ENCODE data around the gene TMEM63C. TPM values are rescaled to one million over a fixed set of nuclear protein-coding genes. Genes with fewer than 3 reads are reported as not detected.

The TMEM63C gene
- total RNA-seq, 1 donor from 2014 or later = 27.0 TPM

GRCh38 chr14:77296155-77296554 lies 114.6 kb downstream of the TMEM63C start:
- Histone ChIP-seq H3K4me1 (peaks cover 1% of the 10 kb centered on the region), H3K9me3 (no peaks in the 10 kb centered on the region), H3K36me3 (peaks cover 0 to 35% of the 10 kb centered on the region in 2 donors), H3K27ac (no peak overlapping the region), H3K27me3 (no peaks in the 10 kb centered on the region), H3K4me3 (no peak overlapping the region)
- no peak for DNase-seq (ENCODE audit: extremely low spot score in 2 of 2)
- TF ChIP-seq POLR2AphosphoS5 (IDR thresholded peaks at IDR 0.05; ENCODE audit: insufficient read depth in 1 of 2, low read depth in 1 of 2) = no peak
- TF ChIP-seq, protein P1, sequence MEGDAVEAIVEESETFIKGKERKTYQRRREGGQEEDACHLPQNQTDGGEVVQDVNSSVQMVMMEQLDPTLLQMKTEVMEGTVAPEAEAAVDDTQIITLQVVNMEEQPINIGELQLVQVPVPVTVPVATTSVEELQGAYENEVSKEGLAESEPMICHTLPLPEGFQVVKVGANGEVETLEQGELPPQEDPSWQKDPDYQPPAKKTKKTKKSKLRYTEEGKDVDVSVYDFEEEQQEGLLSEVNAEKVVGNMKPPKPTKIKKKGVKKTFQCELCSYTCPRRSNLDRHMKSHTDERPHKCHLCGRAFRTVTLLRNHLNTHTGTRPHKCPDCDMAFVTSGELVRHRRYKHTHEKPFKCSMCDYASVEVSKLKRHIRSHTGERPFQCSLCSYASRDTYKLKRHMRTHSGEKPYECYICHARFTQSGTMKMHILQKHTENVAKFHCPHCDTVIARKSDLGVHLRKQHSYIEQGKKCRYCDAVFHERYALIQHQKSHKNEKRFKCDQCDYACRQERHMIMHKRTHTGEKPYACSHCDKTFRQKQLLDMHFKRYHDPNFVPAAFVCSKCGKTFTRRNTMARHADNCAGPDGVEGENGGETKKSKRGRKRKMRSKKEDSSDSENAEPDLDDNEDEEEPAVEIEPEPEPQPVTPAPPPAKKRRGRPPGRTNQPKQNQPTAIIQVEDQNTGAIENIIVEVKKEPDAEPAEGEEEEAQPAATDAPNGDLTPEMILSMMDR (IDR thresholded peaks at IDR 0.05) = no peak
- no peak for TF ChIP-seq POLR2A (IDR thresholded peaks at IDR 0.05)
- intact Hi-C loops (cut with DNase I) = no loop called here

GRCh38 chr14:77296906-77297305 lies 115.3 kb downstream of the TMEM63C start:
- Histone ChIP-seq H3K4me1 (peaks cover 8% of the 10 kb centered on the region), H3K27me3 (no peaks in the 10 kb centered on the region), H3K27ac (no peak overlapping the region), H3K9me3 (no peaks in the 10 kb centered on the region), H3K36me3 (peaks cover 0 to 30% of the 10 kb centered on the region in 2 donors), H3K4me3 (no peak overlapping the region)
- TF ChIP-seq, protein P1 (IDR thresholded peaks at IDR 0.05) = no peak
- TF ChIP-seq POLR2AphosphoS5 (IDR thresholded peaks at IDR 0.05; ENCODE audit: insufficient read depth in 1 of 2, low read depth in 1 of 2) = no peak
- TF ChIP-seq POLR2A (IDR thresholded peaks at IDR 0.05) = no peak
- no peak for DNase-seq (ENCODE audit: extremely low spot score in 2 of 2)
- intact Hi-C loops (cut with DNase I) = no loop called here

DNA sequence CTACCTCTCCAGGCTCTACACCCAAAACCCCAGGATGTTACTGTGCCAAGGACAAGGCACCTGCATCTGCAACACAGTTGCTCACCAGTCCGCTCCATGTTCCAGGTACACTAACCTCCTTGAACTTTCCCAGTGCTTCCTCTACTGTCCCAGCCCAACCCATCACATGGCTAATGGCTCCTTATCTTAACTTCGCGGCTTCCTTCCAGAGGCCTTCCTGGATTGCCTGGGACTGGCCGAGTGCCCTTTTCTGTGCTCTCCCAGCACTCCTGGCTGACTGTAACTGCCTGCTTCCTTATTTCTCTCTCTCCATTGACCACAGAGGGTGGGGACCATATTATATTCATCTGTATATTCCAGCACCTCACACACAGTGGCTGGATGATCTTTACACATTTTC lies 118.2 kb downstream of the TMEM63C start:
- H3K9me3 ChIP-seq = no peaks in the 10 kb centered on the region
- H3K27me3 ChIP-seq = no peaks in the 10 kb centered on the region
- no peak overlapping the region for H3K4me3 ChIP-seq
- intact Hi-C loops (cut with DNase I) = no loop called here
- TF ChIP-seq POLR2AphosphoS5 (IDR thresholded peaks at IDR 0.05; ENCODE audit: insufficient read depth in 1 of 2, low read depth in 1 of 2) = no peak
- TF ChIP-seq, protein P1 (IDR thresholded peaks at IDR 0.05) = no peak
- no peak for TF ChIP-seq POLR2A (IDR thresholded peaks at IDR 0.05)
- no peak for DNase-seq (ENCODE audit: extremely low spot score in 2 of 2)
- peaks cover 0 to 24% of the 10 kb centered on the region in 2 donors for H3K36me3 ChIP-seq
- no peak overlapping the region for H3K27ac ChIP-seq
- peaks cover 27% of the 10 kb centered on the region for H3K4me1 ChIP-seq

DNA sequence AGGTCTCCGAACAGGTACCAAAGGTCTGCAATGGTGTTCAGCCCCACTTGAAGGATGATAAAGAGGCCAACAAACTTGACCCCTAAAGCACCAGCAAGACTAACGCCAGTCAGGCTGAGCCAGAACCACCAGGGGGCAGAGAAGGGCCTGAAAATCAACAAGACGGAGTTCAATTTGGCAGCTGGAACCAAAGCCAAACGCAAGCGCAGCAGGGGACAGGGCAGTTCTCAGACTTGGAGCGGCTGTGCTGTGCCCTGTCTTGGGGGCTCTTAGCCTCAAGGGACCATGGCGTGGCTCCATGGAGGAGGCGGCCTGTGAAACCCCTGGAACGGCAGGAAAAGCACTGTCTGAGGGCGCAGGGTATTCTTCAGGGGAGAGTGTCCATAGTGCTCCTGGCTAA lies 119.5 kb downstream of the TMEM63C start:
- intact Hi-C loops (cut with DNase I) = no loop called here
- TF ChIP-seq, protein P1 (IDR thresholded peaks at IDR 0.05) = peak; percentile 58 to 79 (median 77)
- no peak for TF ChIP-seq POLR2A (IDR thresholded peaks at IDR 0.05)
- no peak overlapping the region for H3K27ac ChIP-seq

GRCh38 chr14:77302926-77303325 lies 121.3 kb downstream of the TMEM63C start:
- H3K4me1 ChIP-seq = peaks cover 52% of the 10 kb centered on the region
- no peak for DNase-seq (ENCODE audit: extremely low spot score in 2 of 2)
- H3K27me3 ChIP-seq = no peaks in the 10 kb centered on the region
- intact Hi-C loops (cut with DNase I) = no loop called here
- H3K9me3 ChIP-seq = no peaks in the 10 kb centered on the region
- peak overlapping the region; percentile 82 for H3K27ac ChIP-seq
- peaks cover 0 to 8% of the 10 kb centered on the region in 2 donors for H3K36me3 ChIP-seq
- no peak for TF ChIP-seq POLR2A (IDR thresholded peaks at IDR 0.05)
- TF ChIP-seq, protein P1 (IDR thresholded peaks at IDR 0.05) = no peak
- TF ChIP-seq POLR2AphosphoS5 (IDR thresholded peaks at IDR 0.05; ENCODE audit: insufficient read depth in 1 of 2, low read depth in 1 of 2) = no peak
- H3K4me3 ChIP-seq = no peak overlapping the region

More for the DNA sequence above, 119.5 kb downstream of the TMEM63C start:
- no peak for DNase-seq (ENCODE audit: extremely low spot score in 2 of 2)
- Histone ChIP-seq H3K4me1 (peaks cover 37% of the 10 kb centered on the region), H3K36me3 (peaks cover 0 to 18% of the 10 kb centered on the region in 2 donors), H3K4me3 (no peak overlapping the region), H3K27me3 (no peaks in the 10 kb centered on the region), H3K9me3 (no peaks in the 10 kb centered on the region)
